SK-N-SH (cell line): Measurements from ENCODE around the gene IRX6.

Experiments
- CHD2 ChIP-seq: fragments of 150-350 bp; IDR thresholded peaks from 2 replicates; pipeline ENCODE4 v1.6.1; 2018; ENCODE audit warnings: low read length; ENCODE audit not compliant: partially characterized antibody
- GATA2 ChIP-seq: sonication (generic); formaldehyde crosslinking; IDR thresholded peaks from 2 replicates; pipeline ENCODE4 v1.5.0; 2020; ENCODE audit warnings: mild to moderate bottlenecking, missing genetic modification reagents
- MAX ChIP-seq: IDR thresholded peaks from 2 replicates; pipeline ENCODE4 v1.4.0; 2012; ENCODE audit warnings: low read depth
- POLR2AphosphoS5 ChIP-seq: IDR thresholded peaks from 2 replicates; pipeline ENCODE4 v1.6.1; 2012; ENCODE audit warnings: low read depth, low read length
- RCOR1 ChIP-seq: fragments of 150-350 bp; IDR thresholded peaks from 2 replicates; pipeline ENCODE4 v1.6.1; 2017; ENCODE audit warnings: antibody characterized with exemption, low read length
- REST ChIP-seq: IDR thresholded peaks from 2 replicates; pipeline ENCODE4 v1.6.1; 2012; ENCODE audit warnings: mild to moderate bottlenecking, low read depth, low read length, moderate library complexity
- USF2 ChIP-seq: fragments of 150-350 bp; IDR thresholded peaks from 2 replicates; pipeline ENCODE4 v1.6.1; 2017; ENCODE audit warnings: antibody characterized with exemption, low read length, low read depth, borderline replicate concordance
- YY1 ChIP-seq: IDR thresholded peaks from 2 replicates; pipeline ENCODE4 v1.4.0; 2012; ENCODE audit warnings: low read depth, mild to moderate bottlenecking
- TF ChIP-seq, protein P1 (sequence below): fragments of 200-600 bp; sonication (generic); IDR thresholded peaks from 2 replicates; pipeline ENCODE4 v1.6.1; 2017; ENCODE audit warnings: antibody characterized with exemption, mild to moderate bottlenecking, moderate library complexity

GRCh38 chr16:55284718-55285099 lies 39.3 kb upstream of the IRX6 start:
- TF ChIP-seq GATA2 (CRISPR knock-in tag), result no peak
- no peak for TF ChIP-seq MAX
- TF ChIP-seq POLR2AphosphoS5, result no peak
- TF ChIP-seq, protein P1, sequence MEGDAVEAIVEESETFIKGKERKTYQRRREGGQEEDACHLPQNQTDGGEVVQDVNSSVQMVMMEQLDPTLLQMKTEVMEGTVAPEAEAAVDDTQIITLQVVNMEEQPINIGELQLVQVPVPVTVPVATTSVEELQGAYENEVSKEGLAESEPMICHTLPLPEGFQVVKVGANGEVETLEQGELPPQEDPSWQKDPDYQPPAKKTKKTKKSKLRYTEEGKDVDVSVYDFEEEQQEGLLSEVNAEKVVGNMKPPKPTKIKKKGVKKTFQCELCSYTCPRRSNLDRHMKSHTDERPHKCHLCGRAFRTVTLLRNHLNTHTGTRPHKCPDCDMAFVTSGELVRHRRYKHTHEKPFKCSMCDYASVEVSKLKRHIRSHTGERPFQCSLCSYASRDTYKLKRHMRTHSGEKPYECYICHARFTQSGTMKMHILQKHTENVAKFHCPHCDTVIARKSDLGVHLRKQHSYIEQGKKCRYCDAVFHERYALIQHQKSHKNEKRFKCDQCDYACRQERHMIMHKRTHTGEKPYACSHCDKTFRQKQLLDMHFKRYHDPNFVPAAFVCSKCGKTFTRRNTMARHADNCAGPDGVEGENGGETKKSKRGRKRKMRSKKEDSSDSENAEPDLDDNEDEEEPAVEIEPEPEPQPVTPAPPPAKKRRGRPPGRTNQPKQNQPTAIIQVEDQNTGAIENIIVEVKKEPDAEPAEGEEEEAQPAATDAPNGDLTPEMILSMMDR, result no peak
- TF ChIP-seq CHD2, result no peak
- no peak for TF ChIP-seq USF2
- TF ChIP-seq YY1, result no peak
- no peak for TF ChIP-seq RCOR1
- TF ChIP-seq REST, result no peak
